UCSD-AML1 (cell line): Measurements from ENCODE around the gene PAK1IP1.
"Not testable (repeated sequence)": the region's sequence is repeated elsewhere in the genome, so short reads cannot be mapped to it uniquely, and the experiment has no call there.

Source experiments
- DNase-seq: peaks from one replicate; lab custom pipeline; 2025; ENCODE audit not compliant: unreplicated experiment; lab: John Stamatoyannopoulos, UW

Gene PAK1IP1

GRCh38 chr6:10742251-10742650, 47.5 kb downstream of the PAK1IP1 start:
- DNase-seq, result no peak

DNA sequence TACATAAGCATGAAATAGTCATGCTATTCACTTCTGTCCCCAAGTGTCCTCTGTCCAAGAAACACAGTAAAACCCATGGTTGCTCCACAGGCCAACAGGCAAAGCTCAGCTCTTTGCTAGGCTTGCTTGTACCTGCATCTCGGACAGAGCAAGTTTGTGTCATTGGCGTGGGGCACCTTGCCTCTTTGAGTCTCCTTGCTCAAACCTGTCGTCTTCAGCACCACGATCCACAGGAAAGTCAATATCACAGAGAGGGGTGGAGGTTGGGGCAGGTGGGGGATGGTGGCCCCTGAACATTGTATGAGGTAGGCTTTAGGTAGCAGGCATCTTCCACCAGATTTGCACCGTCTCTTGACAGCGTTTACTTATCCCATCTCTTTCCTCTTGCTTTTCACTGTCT, 48.7 kb downstream of the PAK1IP1 start:
- no peak for DNase-seq

GRCh38 chr6:10745116-10745515, 50.3 kb downstream of the PAK1IP1 start:
- no peak for DNase-seq

GRCh38 chr6:10746915-10747250, 52.1 kb downstream of the PAK1IP1 start:
- no peak for DNase-seq

GRCh38 chr6:10747251-10747972, 52.6 kb downstream of the PAK1IP1 start, which contains the start of gene TMEM14B:
TMEM14B (plus strand) TSS chr6:10747805; CDS start chr6:10749246, 1,441 bp downstream.
- peak; percentile 99 for DNase-seq

DNA sequence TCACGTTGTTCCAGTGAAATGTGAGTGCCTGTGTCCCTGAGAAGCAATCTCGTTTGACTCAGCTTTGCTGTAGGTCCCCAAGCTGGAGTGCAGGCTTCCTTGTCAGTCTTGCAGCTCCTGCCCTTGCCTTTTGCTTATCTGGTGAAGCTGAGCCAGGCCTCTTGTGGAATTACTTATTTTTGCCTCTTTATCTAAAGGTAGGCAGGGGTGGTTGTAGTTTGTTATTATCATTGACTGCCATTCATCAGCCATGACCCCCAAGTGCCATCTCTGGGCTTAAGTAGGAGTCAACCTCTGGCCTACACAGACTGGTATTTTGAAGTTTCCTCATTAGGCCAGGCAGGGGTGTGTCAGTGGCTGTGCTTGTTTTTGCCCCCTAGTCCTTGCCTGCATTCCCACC, 55.0 kb downstream of the PAK1IP1 start:
- DNase-seq, result no peak

DNA sequence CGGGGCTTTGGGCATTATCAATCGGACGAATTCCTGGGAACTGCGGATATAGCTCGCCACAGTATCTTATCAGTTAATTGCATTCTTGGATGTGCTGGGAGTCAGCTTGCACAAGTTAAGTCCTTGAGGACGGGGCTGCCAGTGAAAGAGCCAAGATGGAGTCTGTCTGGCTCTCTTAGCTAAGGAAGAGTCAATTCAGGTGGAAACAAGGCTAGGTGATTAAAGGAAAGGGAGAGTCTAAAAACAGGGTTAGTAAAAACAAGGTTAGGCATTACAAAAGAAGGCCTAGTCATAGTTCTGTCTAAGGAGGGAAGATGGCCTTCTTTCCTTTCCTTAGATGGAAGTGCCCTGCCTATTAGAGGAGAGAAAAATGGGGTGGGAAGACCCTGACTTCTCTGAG, 55.8 kb downstream of the PAK1IP1 start:
- not testable (repeated sequence) for DNase-seq

DNA sequence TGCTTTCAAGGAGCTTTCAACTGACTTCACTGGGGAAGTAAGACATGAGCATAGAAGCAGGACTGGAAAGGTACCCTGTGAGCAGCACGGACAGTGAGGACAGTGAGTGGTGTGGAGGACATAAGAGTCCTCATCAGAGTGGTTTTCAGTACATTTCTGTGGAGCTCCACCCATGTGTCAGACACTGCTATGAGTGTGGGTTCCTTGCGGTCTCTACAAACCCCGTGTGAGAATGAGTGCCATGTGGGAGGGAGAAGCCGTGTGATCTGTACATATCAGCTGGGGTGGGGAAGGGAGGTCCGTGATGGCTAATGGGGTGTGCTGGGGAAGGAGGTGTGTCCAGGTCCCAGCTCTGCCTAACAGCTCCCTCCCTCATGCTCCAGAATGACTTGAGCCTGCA, 57.0 kb downstream of the PAK1IP1 start:
- DNase-seq, result not testable (repeated sequence)

DNA sequence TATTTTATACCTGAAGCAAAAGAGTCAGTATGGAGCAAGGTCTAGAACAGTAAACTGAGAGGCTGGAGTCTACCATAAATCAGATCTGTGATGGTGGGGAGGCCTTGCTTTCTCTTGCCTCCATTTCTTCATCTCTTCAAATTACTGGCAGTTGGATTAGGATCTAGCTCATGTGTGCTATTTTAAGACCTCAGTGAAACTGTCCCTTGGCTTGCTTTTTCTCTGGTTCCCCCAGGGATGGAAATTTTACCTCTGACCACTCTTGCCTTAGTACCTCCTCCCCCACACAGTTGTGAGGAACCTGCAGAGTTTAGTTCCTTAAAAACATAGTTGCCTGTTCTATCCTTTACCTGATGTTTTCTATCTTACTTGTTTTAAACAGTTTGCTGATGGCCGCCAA, 61.3 kb downstream of the PAK1IP1 start:
- DNase-seq, result no peak
